Measurements from ENCODE around the gene GBX1. TPM values are rescaled to one million over a fixed set of nuclear protein-coding genes. Genes with fewer than 3 reads are reported as not detected.

GBX1 gene
- total and polyA plus RNA-seq, 7 donors = 0.07 to 1.9 (median 0.65) TPM; not detected in 1

DNA sequence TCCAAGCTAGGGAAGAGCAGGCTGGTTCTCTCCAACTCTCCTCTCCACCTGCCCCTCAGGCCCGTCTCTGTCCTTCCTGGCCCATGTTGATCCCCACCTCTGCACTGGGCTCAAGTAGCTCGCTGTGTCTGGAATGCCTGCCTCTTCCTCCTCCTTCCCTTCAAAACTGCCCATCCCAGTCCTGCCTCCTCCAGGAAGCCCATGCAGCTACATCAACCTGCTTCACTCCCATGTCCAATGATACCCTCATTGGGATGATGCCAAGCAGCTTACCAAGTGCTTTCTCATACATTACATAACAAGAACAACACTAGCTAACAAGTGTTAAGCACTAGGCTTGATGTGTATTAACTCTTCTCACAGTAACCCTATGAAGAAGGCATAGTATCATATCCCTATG, 11.3 kb upstream of the GBX1 start:
- Histone ChIP-seq H3K4me3 (no peak overlapping the region), H3K27me3 (ENCODE audit: insufficient read depth in 3 of 3, low read length in 2 of 3) (no peaks in the 10 kb centered on the region), H3K9me3 (no peaks in the 10 kb centered on the region), H3K36me3 (ENCODE audit: insufficient read depth in 1 of 2, low read depth in 1 of 2) (peaks cover 0 to 26% of the 10 kb centered on the region in 2 donors), H3K27ac (no peak overlapping the region), H3K4me1 (peaks cover 26% of the 10 kb centered on the region)
- no peak for TF ChIP-seq CTCF (IDR thresholded peaks at IDR 0.05)
- no peak for ATAC-seq
- DNase-seq = no peak
- 37 to 92% (median 47%) methylated on average over 2 of the region's 2 CpGs for WGBS, 3 donors
- intact Hi-C loops (cut with DNase I) = no loop called here

DNA sequence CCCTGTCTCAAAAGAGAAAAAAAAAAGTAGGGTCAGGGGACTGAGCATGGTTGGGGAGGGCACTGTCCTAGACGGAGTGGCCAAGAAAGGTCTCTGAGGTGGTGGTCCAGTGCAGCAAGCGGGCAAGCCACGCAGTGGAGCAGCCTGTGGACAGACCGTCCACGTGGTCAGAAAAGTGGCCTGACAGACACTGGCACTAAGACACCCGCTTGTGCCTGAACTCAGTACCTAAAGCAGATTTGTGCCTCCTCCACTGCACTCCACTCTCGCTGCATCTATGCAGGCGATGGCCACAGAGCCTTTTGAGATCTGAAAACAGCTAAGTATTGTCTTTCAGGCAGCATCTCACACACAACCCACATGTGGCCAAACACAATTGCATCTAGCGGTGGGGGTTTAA, 10.7 kb upstream of the GBX1 start:
- intact Hi-C loops (cut with DNase I) = no loop called here
- peak overlapping the region; percentile 36 for H3K27ac ChIP-seq
- peaks cover 26% of the 10 kb centered on the region for H3K4me1 ChIP-seq
- no peak for TF ChIP-seq CTCF (IDR thresholded peaks at IDR 0.05)
- H3K4me3 ChIP-seq = no peak overlapping the region
- 61 to 88% (median 61%) methylated on average over 9 of the region's 9 CpGs for WGBS, 3 donors
- DNase-seq (no peak), ATAC-seq (peak in 1 of 4 donors; percentile 17)
- H3K36me3 ChIP-seq (ENCODE audit: insufficient read depth in 1 of 2, low read depth in 1 of 2) = peaks cover 0 to 20% of the 10 kb centered on the region in 2 donors
- no peaks in the 10 kb centered on the region for H3K9me3 ChIP-seq
- no peaks in the 10 kb centered on the region for H3K27me3 ChIP-seq (ENCODE audit: insufficient read depth in 3 of 3, low read length in 2 of 3)

GRCh38 chr7:151177310-151177709, 9.8 kb upstream of the GBX1 start:
- intact Hi-C loops (cut with DNase I) = no loop called here
- peak overlapping the region; percentile 36 for H3K27ac ChIP-seq
- WGBS, 3 donors = 71 to 80% (median 79%) methylated on average over 1 of the region's 1 CpG
- H3K36me3 ChIP-seq (ENCODE audit: insufficient read depth in 1 of 2, low read depth in 1 of 2) = peaks cover 0 to 19% of the 10 kb centered on the region in 2 donors
- no peak overlapping the region for H3K4me3 ChIP-seq
- no peak for TF ChIP-seq CTCF (IDR thresholded peaks at IDR 0.05)
- no peaks in the 10 kb centered on the region for H3K9me3 ChIP-seq
- H3K27me3 ChIP-seq (ENCODE audit: insufficient read depth in 3 of 3, low read length in 2 of 3) = no peaks in the 10 kb centered on the region
- ATAC-seq (no peak), DNase-seq (peak in 1 of 2 donors; percentile 14)
- H3K4me1 ChIP-seq = peaks cover 28% of the 10 kb centered on the region

DNA sequence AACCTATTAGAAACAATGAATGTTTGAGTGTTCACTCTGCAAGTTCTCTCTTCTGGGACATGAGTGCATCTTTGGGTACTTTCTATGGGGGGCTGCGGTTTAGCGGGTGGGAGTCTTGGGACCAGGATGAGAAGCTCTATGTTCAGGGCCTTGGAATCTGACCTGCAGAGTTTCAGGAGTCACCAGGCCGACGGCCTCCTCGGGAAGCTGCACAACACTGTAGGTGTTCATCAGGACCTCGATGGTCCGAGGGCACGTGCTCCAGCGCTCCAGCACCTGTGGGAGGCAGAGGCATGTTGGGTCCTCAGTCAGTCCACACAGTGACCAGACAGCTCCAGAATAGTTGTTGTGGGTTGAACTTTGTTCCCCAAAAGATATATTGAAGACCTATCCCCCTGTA, 8.9 kb upstream of the GBX1 start:
- 79 to 90% (median 86%) methylated on average over 9 of the region's 9 CpGs for WGBS, 3 donors
- intact Hi-C loops (cut with DNase I) = no loop called here
- Histone ChIP-seq H3K9me3 (no peaks in the 10 kb centered on the region), H3K27ac (no peak overlapping the region), H3K36me3 (ENCODE audit: insufficient read depth in 1 of 2, low read depth in 1 of 2) (peaks cover 0 to 19% of the 10 kb centered on the region in 2 donors), H3K4me3 (no peak overlapping the region), H3K27me3 (ENCODE audit: insufficient read depth in 3 of 3, low read length in 2 of 3) (no peaks in the 10 kb centered on the region), H3K4me1 (peaks cover 25% of the 10 kb centered on the region)
- no peak for TF ChIP-seq CTCF (IDR thresholded peaks at IDR 0.05)
- peak in 1 of 2 donors; percentile 30 for DNase-seq
- ATAC-seq = no peak

DNA sequence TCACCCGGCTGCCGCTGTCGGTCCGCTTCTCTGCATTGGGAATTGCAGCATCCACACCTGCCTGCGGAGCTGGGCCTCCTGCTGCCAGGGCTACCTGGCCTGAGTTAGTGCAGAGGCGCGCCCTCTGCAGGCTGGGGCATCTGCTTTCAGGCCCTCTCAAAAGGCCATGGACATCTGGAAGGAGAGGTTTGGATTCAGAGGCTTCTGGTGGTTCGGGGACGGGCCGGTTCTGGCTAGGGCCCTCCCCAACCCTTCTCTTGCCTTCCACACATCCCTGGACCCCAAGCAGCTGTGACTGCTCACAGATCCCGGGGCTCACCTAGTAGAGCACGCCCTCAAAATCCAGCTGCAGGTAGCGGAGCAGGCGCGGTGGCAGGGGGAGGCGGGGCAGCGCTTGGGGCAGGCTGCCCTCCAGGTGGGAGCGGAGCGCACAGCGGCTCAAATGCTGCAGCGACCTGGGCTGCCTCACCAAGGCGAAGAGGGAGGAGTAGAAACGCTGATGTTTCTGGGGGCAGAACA, 8.4 kb upstream of the GBX1 start:
- no peak for ATAC-seq
- Histone ChIP-seq H3K36me3 (ENCODE audit: insufficient read depth in 1 of 2, low read depth in 1 of 2) (peaks cover 0 to 16% of the 10 kb centered on the region in 2 donors), H3K9me3 (no peaks in the 10 kb centered on the region), H3K27me3 (ENCODE audit: insufficient read depth in 3 of 3, low read length in 2 of 3) (no peaks in the 10 kb centered on the region), H3K4me1 (peaks cover 25% of the 10 kb centered on the region), H3K4me3 (no peak overlapping the region), H3K27ac (no peak overlapping the region)
- DNase-seq = peak in 1 of 2 donors; percentile 34
- intact Hi-C loops (cut with DNase I) = no loop called here
- no peak for TF ChIP-seq CTCF (IDR thresholded peaks at IDR 0.05)
- 76 to 85% (median 76%) methylated on average over 23 of the region's 23 CpGs for WGBS, 3 donors

Measured in psoas muscle (tissue), 8 donors.